ENCODE measurements around the gene CLVS2. TPM values are rescaled to one million over a fixed set of nuclear protein-coding genes. Genes with fewer than 3 reads are reported as not detected.

The CLVS2 gene
- total and polyA plus RNA-seq, 11 donors: 0.01 to 0.44 (median 0.12) TPM; not detected in 6

- H3K4me1 ChIP-seq: no peaks in the 10 kb centered on the region
- DNase-seq: no peak
- intact Hi-C loops (cut with DNase I): no loop called here
- TF ChIP-seq, protein P1, sequence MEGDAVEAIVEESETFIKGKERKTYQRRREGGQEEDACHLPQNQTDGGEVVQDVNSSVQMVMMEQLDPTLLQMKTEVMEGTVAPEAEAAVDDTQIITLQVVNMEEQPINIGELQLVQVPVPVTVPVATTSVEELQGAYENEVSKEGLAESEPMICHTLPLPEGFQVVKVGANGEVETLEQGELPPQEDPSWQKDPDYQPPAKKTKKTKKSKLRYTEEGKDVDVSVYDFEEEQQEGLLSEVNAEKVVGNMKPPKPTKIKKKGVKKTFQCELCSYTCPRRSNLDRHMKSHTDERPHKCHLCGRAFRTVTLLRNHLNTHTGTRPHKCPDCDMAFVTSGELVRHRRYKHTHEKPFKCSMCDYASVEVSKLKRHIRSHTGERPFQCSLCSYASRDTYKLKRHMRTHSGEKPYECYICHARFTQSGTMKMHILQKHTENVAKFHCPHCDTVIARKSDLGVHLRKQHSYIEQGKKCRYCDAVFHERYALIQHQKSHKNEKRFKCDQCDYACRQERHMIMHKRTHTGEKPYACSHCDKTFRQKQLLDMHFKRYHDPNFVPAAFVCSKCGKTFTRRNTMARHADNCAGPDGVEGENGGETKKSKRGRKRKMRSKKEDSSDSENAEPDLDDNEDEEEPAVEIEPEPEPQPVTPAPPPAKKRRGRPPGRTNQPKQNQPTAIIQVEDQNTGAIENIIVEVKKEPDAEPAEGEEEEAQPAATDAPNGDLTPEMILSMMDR (IDR thresholded peaks at IDR 0.05): no peak
- no peak for TF ChIP-seq POLR2A (IDR thresholded peaks at IDR 0.05)
- no peaks in the 10 kb centered on the region for H3K36me3 ChIP-seq
- no peaks in the 10 kb centered on the region for H3K27me3 ChIP-seq
- ATAC-seq: no peak
- no peak overlapping the region for H3K4me3 ChIP-seq
- WGBS, 4 donors: 72 to 82% (median 78%) methylated on average over 8 of the region's 8 CpGs
- no peak overlapping the region for H3K27ac ChIP-seq
- H3K9me3 ChIP-seq: no peaks in the 10 kb centered on the region
These were observed 57.7 kb downstream of the CLVS2 start for GRCh38 chr6:123053602-123054225.

DNA sequence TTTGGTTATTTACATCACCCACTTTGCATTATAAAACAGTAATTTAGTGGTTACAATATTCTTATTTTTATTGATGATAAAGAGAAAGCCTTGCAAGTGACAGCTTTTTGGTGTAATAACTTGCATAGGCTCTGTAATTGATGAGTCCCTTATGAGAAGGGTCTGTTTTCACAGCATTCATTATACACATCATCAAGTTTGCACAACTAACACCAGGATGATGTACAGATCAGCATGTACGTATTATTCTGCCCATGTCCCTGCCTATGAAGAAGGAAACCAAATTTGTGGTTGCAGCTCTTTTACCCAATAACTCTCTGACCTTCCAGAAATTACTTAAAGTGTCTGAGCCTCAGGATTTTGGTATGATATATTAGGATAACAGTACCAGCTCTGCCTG lies 59.2 kb downstream of the CLVS2 start:
- DNase-seq (no peak), ATAC-seq (no peak)
- TF ChIP-seq POLR2A (IDR thresholded peaks at IDR 0.05): no peak
- TF ChIP-seq, protein P1 (IDR thresholded peaks at IDR 0.05): no peak
- Histone ChIP-seq H3K9me3 (no peaks in the 10 kb centered on the region), H3K27ac (no peak overlapping the region), H3K4me3 (no peak overlapping the region), H3K4me1 (no peaks in the 10 kb centered on the region), H3K27me3 (no peaks in the 10 kb centered on the region), H3K36me3 (no peaks in the 10 kb centered on the region)
- WGBS, 4 donors: 74 to 78% (median 74%) methylated on average over 1 of the region's 1 CpG
- intact Hi-C loops (cut with DNase I): no loop called here

DNA sequence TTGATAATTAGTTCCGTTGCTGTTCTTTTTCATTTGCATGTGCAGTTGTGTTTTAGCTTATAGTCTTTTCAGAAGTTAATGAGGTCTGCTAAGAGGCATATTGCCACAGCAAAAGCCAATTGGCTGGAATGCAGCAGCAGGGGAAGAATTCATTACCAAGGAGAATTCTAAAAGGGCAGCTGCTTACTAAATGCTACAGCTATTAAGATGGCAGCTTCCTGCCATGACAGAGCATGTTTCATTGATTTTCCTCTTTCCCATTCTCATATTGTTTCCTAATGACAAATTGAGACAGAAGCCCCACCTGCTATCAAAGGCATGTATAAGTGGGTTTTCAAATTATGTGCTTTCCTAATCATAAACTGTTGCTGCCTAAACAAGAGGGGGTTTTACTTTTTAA lies 66.6 kb downstream of the CLVS2 start:
- Histone ChIP-seq H3K4me1 (no peaks in the 10 kb centered on the region), H3K27me3 (no peaks in the 10 kb centered on the region), H3K4me3 (no peak overlapping the region), H3K9me3 (no peaks in the 10 kb centered on the region), H3K36me3 (no peaks in the 10 kb centered on the region), H3K27ac (no peak overlapping the region)
- intact Hi-C loops (cut with DNase I): no loop called here
- ATAC-seq (no peak), DNase-seq (no peak)
- 50 to 66% (median 55%) methylated on average over 1 of the region's 1 CpG for WGBS, 4 donors
- no peak for TF ChIP-seq POLR2A (IDR thresholded peaks at IDR 0.05)
- TF ChIP-seq, protein P1 (IDR thresholded peaks at IDR 0.05): no peak

DNA sequence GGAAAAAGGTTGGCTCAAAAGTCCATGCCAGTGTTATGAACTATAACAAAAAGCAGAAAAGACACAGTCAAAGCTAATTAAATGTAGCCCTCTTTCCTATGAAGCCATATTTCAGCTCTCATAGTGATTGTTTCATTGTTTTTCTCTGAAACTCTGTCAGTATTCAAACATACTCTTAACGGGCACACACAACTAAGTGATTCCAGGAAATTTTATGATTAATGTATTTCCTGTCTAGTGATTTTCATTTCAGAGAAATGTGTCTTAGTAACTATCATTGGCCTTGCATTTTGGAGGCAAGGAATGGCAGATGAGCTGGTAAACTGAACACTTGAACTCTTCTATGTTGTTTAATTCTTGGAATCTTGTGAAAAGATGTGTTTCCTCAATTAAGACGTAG lies 68.0 kb downstream of the CLVS2 start:
- no peaks in the 10 kb centered on the region for H3K4me1 ChIP-seq
- ATAC-seq (no peak), DNase-seq (no peak)
- no peak overlapping the region for H3K27ac ChIP-seq
- intact Hi-C loops (cut with DNase I): no loop called here
- H3K27me3 ChIP-seq: no peaks in the 10 kb centered on the region
- no peaks in the 10 kb centered on the region for H3K36me3 ChIP-seq
- WGBS, 4 donors: 51 to 66% (median 63%) methylated on average over 2 of the region's 2 CpGs
- no peaks in the 10 kb centered on the region for H3K9me3 ChIP-seq
- H3K4me3 ChIP-seq: no peak overlapping the region
- TF ChIP-seq POLR2A (IDR thresholded peaks at IDR 0.05): no peak
- TF ChIP-seq, protein P1 (IDR thresholded peaks at IDR 0.05): no peak

All from heart left ventricle (tissue), 16 donors.